22Rv1 (cell line): Measurements from ENCODE around the gene RNF6.
A peak's percentile ranks its signal among the peaks of the same experiment; 100 is the strongest.

Experiments
- H3K27ac ChIP-seq: fragments of 450-650 bp; 2 replicates; pipeline ENCODE4 v1.5.1; 2017
- CTCF ChIP-seq: fragments of 450-650 bp; IDR thresholded peaks from 2 replicates; pipeline ENCODE4 v1.5.1; 2017; ENCODE audit warnings: mild to moderate bottlenecking
- ZFX ChIP-seq: fragments of 450-650 bp; IDR thresholded peaks from 2 replicates; pipeline ENCODE4 v1.6.1; 2017; ENCODE audit warnings: antibody characterized with exemption, borderline replicate concordance

The RNF6 gene

GRCh38 chr13:26225896-26226617, 3.9 kb upstream of the RNF6 start:
- TF ChIP-seq CTCF (no peak), ZFX (no peak)

GRCh38 chr13:26222520-26223046, 469 bp upstream of the RNF6 start:
- TF ChIP-seq ZFX (no peak), CTCF (no peak)

More at GRCh38 chr13:26225896-26226617, 3.9 kb upstream of the RNF6 start:
- H3K27ac ChIP-seq, result no peak overlapping the region

GRCh38 chr13:26221399-26221720, 754 bp downstream of the RNF6 start:
- no peak for TF ChIP-seq CTCF
- TF ChIP-seq ZFX, result no peak

More at GRCh38 chr13:26222520-26223046, 469 bp upstream of the RNF6 start:
- peak overlapping the region; percentile 94 for H3K27ac ChIP-seq

GRCh38 chr13:26220575-26220974, 1.5 kb downstream of the RNF6 start:
- H3K27ac ChIP-seq, result no peak overlapping the region
- TF ChIP-seq ZFX, result no peak
- no peak for TF ChIP-seq CTCF

More at GRCh38 chr13:26221399-26221720, 754 bp downstream of the RNF6 start:
- peak overlapping the region; percentile 94 for H3K27ac ChIP-seq

DNA sequence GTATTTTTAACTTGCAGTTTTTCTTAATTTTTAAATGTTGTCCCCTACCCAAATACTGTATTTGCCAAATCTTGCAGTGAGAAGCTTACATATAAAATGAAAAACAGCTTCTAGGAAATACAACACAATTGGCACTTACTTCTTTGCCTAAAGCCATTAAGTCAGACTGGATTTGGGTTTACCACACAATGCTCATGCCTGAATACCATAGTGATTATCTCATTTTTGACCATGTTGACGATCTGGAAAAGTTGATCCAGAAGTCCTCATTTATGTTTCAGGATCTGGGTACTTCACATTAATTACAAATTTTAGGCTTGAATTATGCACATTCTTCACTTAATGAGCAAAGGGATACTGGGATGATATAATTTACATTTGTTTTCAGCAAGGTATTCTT, 2.4 kb downstream of the RNF6 start:
- no peak for TF ChIP-seq CTCF
- TF ChIP-seq ZFX, result no peak
- no peak overlapping the region for H3K27ac ChIP-seq

- no peak overlapping the region for H3K27ac ChIP-seq
- TF ChIP-seq ZFX, result no peak
These were observed 6.1 kb downstream of the RNF6 start for GRCh38 chr13:26216042-26216441.

- no peak for TF ChIP-seq ZFX
- no peak for TF ChIP-seq CTCF
- H3K27ac ChIP-seq, result no peak overlapping the region
These were observed 8.1 kb downstream of the RNF6 start for GRCh38 chr13:26213982-26214381.
